ENCODE data around the gene MAU2.

Gene MAU2

GRCh38 chr19:19285686-19286085, 34.9 kb upstream of the MAU2 start:
- Histone ChIP-seq H3K79me2 (ENCODE audit: control insufficient read depth, insufficient read depth, low read length, unreplicated experiment) (no peaks in the 10 kb centered on the region), H2AFZ (ENCODE audit: low read length, unreplicated experiment) (no peak overlapping the region), H3K4me1 (ENCODE audit: control insufficient read depth, insufficient read depth, low read length, unreplicated experiment) (no peaks in the 10 kb centered on the region), H3K4me3 (ENCODE audit: low read depth, low read length) (no peak overlapping the region), H3K36me3 (ENCODE audit: insufficient read depth, low read length) (peaks cover 10% of the 10 kb centered on the region; the same call in 1 of the 2 replicates), H3K27ac (ENCODE audit: low read depth, low read length) (no peak overlapping the region), H3K27me3 (ENCODE audit: insufficient read depth, low read length) (no peaks in the 10 kb centered on the region)

- Histone ChIP-seq H3K79me2 (ENCODE audit: control insufficient read depth, insufficient read depth, low read length, unreplicated experiment) (no peaks in the 10 kb centered on the region), H3K4me3 (ENCODE audit: low read depth, low read length) (no peak overlapping the region), H3K27ac (ENCODE audit: low read depth, low read length) (no peak overlapping the region), H3K36me3 (ENCODE audit: insufficient read depth, low read length) (peaks cover 4% of the 10 kb centered on the region; the same call in 1 of the 2 replicates), H2AFZ (ENCODE audit: low read length, unreplicated experiment) (no peak overlapping the region), H3K27me3 (ENCODE audit: insufficient read depth, low read length) (no peaks in the 10 kb centered on the region), H3K4me1 (ENCODE audit: control insufficient read depth, insufficient read depth, low read length, unreplicated experiment) (no peaks in the 10 kb centered on the region)
Observed at GRCh38 chr19:19292607-19293006, 28.0 kb upstream of the MAU2 start.

GRCh38 chr19:19294914-19295313, 25.7 kb upstream of the MAU2 start:
- H3K4me3 ChIP-seq (ENCODE audit: low read depth, low read length): no peak overlapping the region
- H2AFZ ChIP-seq (ENCODE audit: low read length, unreplicated experiment): no peak overlapping the region
- H3K27me3 ChIP-seq (ENCODE audit: insufficient read depth, low read length): no peaks in the 10 kb centered on the region
- H3K36me3 ChIP-seq (ENCODE audit: insufficient read depth, low read length): peaks cover 4% of the 10 kb centered on the region; the same call in 1 of the 2 replicates
- H3K79me2 ChIP-seq (ENCODE audit: control insufficient read depth, insufficient read depth, low read length, unreplicated experiment): no peaks in the 10 kb centered on the region
- no peaks in the 10 kb centered on the region for H3K4me1 ChIP-seq (ENCODE audit: control insufficient read depth, insufficient read depth, low read length, unreplicated experiment)
- no peak overlapping the region for H3K27ac ChIP-seq (ENCODE audit: low read depth, low read length)

GRCh38 chr19:19296953-19297689, 23.5 kb upstream of the MAU2 start:
- no peak overlapping the region for H3K27ac ChIP-seq (ENCODE audit: low read depth, low read length)
- H3K79me2 ChIP-seq (ENCODE audit: control insufficient read depth, insufficient read depth, low read length, unreplicated experiment): no peaks in the 10 kb centered on the region
- no peaks in the 10 kb centered on the region for H3K4me1 ChIP-seq (ENCODE audit: control insufficient read depth, insufficient read depth, low read length, unreplicated experiment)
- H3K36me3 ChIP-seq (ENCODE audit: insufficient read depth, low read length): peaks cover 4% of the 10 kb centered on the region; the same call in 1 of the 2 replicates
- H3K4me3 ChIP-seq (ENCODE audit: low read depth, low read length): no peak overlapping the region
- no peaks in the 10 kb centered on the region for H3K27me3 ChIP-seq (ENCODE audit: insufficient read depth, low read length)
- H2AFZ ChIP-seq (ENCODE audit: low read length, unreplicated experiment): no peak overlapping the region

GRCh38 chr19:19297759-19298158, 22.9 kb upstream of the MAU2 start:
- H3K27ac ChIP-seq (ENCODE audit: low read depth, low read length): no peak overlapping the region
- no peaks in the 10 kb centered on the region for H3K4me1 ChIP-seq (ENCODE audit: control insufficient read depth, insufficient read depth, low read length, unreplicated experiment)
- no peaks in the 10 kb centered on the region for H3K27me3 ChIP-seq (ENCODE audit: insufficient read depth, low read length)
- H2AFZ ChIP-seq (ENCODE audit: low read length, unreplicated experiment): no peak overlapping the region
- peaks cover 4% of the 10 kb centered on the region; the same call in 1 of the 2 replicates for H3K36me3 ChIP-seq (ENCODE audit: insufficient read depth, low read length)
- H3K4me3 ChIP-seq (ENCODE audit: low read depth, low read length): no peak overlapping the region
- H3K79me2 ChIP-seq (ENCODE audit: control insufficient read depth, insufficient read depth, low read length, unreplicated experiment): no peaks in the 10 kb centered on the region

GRCh38 chr19:19300613-19301012, 20.0 kb upstream of the MAU2 start:
- H3K4me1 ChIP-seq (ENCODE audit: control insufficient read depth, insufficient read depth, low read length, unreplicated experiment): no peaks in the 10 kb centered on the region
- H3K79me2 ChIP-seq (ENCODE audit: control insufficient read depth, insufficient read depth, low read length, unreplicated experiment): no peaks in the 10 kb centered on the region
- H3K27me3 ChIP-seq (ENCODE audit: insufficient read depth, low read length): no peaks in the 10 kb centered on the region
- no peaks in the 10 kb centered on the region for H3K36me3 ChIP-seq (ENCODE audit: insufficient read depth, low read length)
- H3K27ac ChIP-seq (ENCODE audit: low read depth, low read length): no peak overlapping the region
- H3K4me3 ChIP-seq (ENCODE audit: low read depth, low read length): no peak overlapping the region
- no peak overlapping the region for H2AFZ ChIP-seq (ENCODE audit: low read length, unreplicated experiment)

- H3K36me3 ChIP-seq (ENCODE audit: insufficient read depth, low read length): no peaks in the 10 kb centered on the region
- H2AFZ ChIP-seq (ENCODE audit: low read length, unreplicated experiment): no peak overlapping the region
- H3K79me2 ChIP-seq (ENCODE audit: control insufficient read depth, insufficient read depth, low read length, unreplicated experiment): no peaks in the 10 kb centered on the region
Observed at GRCh38 chr19:19303411-19303810, 17.2 kb upstream of the MAU2 start.

GRCh38 chr19:19304186-19304965, 16.3 kb upstream of the MAU2 start:
- no peaks in the 10 kb centered on the region for H3K36me3 ChIP-seq (ENCODE audit: insufficient read depth, low read length)
- no peaks in the 10 kb centered on the region for H3K27me3 ChIP-seq (ENCODE audit: insufficient read depth, low read length)
- no peak overlapping the region for H2AFZ ChIP-seq (ENCODE audit: low read length, unreplicated experiment)
- no peaks in the 10 kb centered on the region for H3K4me1 ChIP-seq (ENCODE audit: control insufficient read depth, insufficient read depth, low read length, unreplicated experiment)
- H3K27ac ChIP-seq (ENCODE audit: low read depth, low read length): no peak overlapping the region
- no peaks in the 10 kb centered on the region for H3K79me2 ChIP-seq (ENCODE audit: control insufficient read depth, insufficient read depth, low read length, unreplicated experiment)
- H3K4me3 ChIP-seq (ENCODE audit: low read depth, low read length): no peak overlapping the region

More at GRCh38 chr19:19303411-19303810, 17.2 kb upstream of the MAU2 start:
- H3K27ac ChIP-seq (ENCODE audit: low read depth, low read length): no peak overlapping the region
- no peaks in the 10 kb centered on the region for H3K27me3 ChIP-seq (ENCODE audit: insufficient read depth, low read length)
- no peak overlapping the region for H3K4me3 ChIP-seq (ENCODE audit: low read depth, low read length)
- H3K4me1 ChIP-seq (ENCODE audit: control insufficient read depth, insufficient read depth, low read length, unreplicated experiment): no peaks in the 10 kb centered on the region

GRCh38 chr19:19305066-19305465, 15.6 kb upstream of the MAU2 start:
- Histone ChIP-seq H3K4me3 (ENCODE audit: low read depth, low read length) (no peak overlapping the region), H3K27ac (ENCODE audit: low read depth, low read length) (no peak overlapping the region), H3K4me1 (ENCODE audit: control insufficient read depth, insufficient read depth, low read length, unreplicated experiment) (no peaks in the 10 kb centered on the region), H3K79me2 (ENCODE audit: control insufficient read depth, insufficient read depth, low read length, unreplicated experiment) (no peaks in the 10 kb centered on the region), H3K27me3 (ENCODE audit: insufficient read depth, low read length) (no peaks in the 10 kb centered on the region), H2AFZ (ENCODE audit: low read length, unreplicated experiment) (no peak overlapping the region), H3K36me3 (ENCODE audit: insufficient read depth, low read length) (no peaks in the 10 kb centered on the region)

- Histone ChIP-seq H3K27ac (ENCODE audit: low read depth, low read length) (no peak overlapping the region), H2AFZ (ENCODE audit: low read length, unreplicated experiment) (no peak overlapping the region), H3K36me3 (ENCODE audit: insufficient read depth, low read length) (0 out of 2 replicates have a peak, but pooled peaks cover 3% of the 10 kb centered on the region), H3K4me3 (ENCODE audit: low read depth, low read length) (no peak overlapping the region), H3K79me2 (ENCODE audit: control insufficient read depth, insufficient read depth, low read length, unreplicated experiment) (no peaks in the 10 kb centered on the region), H3K4me1 (ENCODE audit: control insufficient read depth, insufficient read depth, low read length, unreplicated experiment) (no peaks in the 10 kb centered on the region), H3K27me3 (ENCODE audit: insufficient read depth, low read length) (no peaks in the 10 kb centered on the region)
Observed at GRCh38 chr19:19305696-19306095, 14.9 kb upstream of the MAU2 start.

GRCh38 chr19:19306191-19306590, 14.4 kb upstream of the MAU2 start:
- H3K36me3 ChIP-seq (ENCODE audit: insufficient read depth, low read length): 0 out of 2 replicates have a peak, but pooled peaks cover 3% of the 10 kb centered on the region
- H3K27ac ChIP-seq (ENCODE audit: low read depth, low read length): no peak overlapping the region
- no peaks in the 10 kb centered on the region for H3K27me3 ChIP-seq (ENCODE audit: insufficient read depth, low read length)
- no peaks in the 10 kb centered on the region for H3K79me2 ChIP-seq (ENCODE audit: control insufficient read depth, insufficient read depth, low read length, unreplicated experiment)
- no peaks in the 10 kb centered on the region for H3K4me1 ChIP-seq (ENCODE audit: control insufficient read depth, insufficient read depth, low read length, unreplicated experiment)
- H3K4me3 ChIP-seq (ENCODE audit: low read depth, low read length): no peak overlapping the region
- H2AFZ ChIP-seq (ENCODE audit: low read length, unreplicated experiment): no peak overlapping the region
